Measurements from ENCODE around the gene ERI2.
A peak's percentile ranks its signal among the peaks of the same experiment; 100 is the strongest.
"Not testable (repeated sequence)": the region's sequence is repeated elsewhere in the genome, so short reads cannot be mapped to it uniquely, and the experiment has no call there.

ERI2 gene

DNA sequence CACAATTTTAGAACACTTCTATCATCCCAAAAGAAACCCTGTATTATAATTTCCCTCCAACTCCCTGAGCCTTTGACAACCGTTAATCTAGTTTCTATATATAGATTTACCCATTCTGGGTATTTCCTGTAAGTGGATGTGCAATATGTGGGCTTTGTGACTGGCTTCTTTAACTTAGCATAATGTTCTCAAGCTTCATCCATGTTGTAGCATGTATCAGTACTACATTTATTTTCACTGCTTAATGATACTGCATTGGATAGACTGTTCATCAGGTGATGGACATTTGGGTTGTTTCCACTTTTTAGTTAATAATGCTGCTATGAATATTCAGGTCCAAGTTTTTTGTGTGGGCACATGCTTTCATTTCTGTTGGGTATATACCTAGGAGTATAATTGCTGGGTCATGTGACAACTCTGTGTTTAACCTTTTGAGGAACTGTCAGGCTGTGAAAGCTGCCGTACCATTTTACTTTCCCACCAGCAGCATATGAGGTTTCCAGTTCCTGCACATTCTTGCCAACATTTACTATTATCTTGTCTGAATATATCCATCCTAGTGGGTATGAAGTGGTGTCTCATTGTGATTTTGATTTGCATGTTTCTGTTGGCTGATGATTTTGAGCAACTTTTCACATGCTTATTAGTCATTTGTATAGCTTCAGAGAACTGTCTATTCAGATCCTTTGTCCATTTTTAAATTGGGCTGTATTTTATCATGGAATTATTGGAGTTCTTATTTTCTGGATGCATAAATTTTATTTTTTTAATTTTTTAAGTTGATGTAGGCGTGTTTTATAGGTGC is 16.5 kb upstream of the ERI2 start:
- no peak overlapping the region for H3K4me3 ChIP-seq (ENCODE audit: low read length)
- peak; percentile 46 for DNase-seq (ENCODE audit: low read depth, low spot score)

DNA sequence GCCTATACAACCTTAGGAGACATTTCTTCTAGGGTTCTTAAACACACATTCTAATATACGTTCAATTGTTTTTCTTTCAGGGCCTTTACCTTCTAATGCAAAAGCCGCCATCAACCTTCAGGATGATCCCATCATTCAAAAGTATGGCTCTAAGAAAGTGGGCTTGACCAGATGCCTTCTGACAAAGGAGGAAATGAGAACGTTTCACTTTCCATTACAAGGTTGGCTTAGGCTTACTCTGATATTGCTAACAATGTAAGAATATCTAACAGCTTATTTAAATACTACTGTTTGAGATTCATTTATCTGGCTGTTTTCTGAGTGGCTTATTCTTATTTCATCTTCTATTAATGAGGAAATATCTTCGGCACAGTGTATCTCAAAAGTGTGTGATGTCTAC is 15.4 kb upstream of the ERI2 start:
- H3K4me3 ChIP-seq (ENCODE audit: low read length) = no peak overlapping the region
- DNase-seq (ENCODE audit: low read depth, low spot score) = no peak

DNA sequence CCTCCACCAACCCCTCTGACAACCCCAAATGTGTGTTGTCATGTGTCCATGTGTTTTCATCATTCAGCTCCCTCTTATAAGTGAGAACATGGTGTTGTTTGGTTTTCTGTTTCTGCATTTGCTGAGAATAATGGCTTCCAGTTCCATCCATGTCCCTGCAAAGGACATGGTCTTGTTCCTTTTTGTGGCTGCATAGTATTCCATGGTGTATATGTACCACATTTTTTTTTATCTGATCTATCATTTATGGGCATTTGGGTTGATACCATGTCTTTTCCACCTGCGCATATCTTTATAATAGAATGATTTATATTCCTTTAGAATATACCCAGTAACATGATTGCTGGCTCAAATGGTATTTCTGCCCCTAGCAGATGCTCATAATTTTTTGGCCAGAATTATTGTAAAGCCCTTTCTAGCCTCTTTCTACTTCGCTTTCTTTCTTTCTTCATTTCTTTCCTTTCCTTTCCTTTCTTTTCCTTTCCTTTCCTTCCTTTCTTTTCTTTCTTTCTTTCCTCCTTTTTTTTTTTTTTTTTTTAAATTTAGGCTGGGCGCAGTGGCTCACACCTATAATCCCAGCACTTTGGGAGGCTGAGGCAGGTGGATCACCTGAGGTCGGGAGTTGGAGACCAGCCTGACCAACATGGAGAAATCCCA is 12.8 kb upstream of the ERI2 start:
- H3K4me3 ChIP-seq (ENCODE audit: low read length) = no peak overlapping the region
- no peak for DNase-seq (ENCODE audit: low read depth, low spot score)

- H3K4me3 ChIP-seq (ENCODE audit: low read length) = peak overlapping the region; percentile 15
- peak; percentile 85 for DNase-seq (ENCODE audit: low read depth, low spot score)
These were observed 8.5 kb upstream of the ERI2 start for GRCh38 chr16:20814784-20815183.

DNA sequence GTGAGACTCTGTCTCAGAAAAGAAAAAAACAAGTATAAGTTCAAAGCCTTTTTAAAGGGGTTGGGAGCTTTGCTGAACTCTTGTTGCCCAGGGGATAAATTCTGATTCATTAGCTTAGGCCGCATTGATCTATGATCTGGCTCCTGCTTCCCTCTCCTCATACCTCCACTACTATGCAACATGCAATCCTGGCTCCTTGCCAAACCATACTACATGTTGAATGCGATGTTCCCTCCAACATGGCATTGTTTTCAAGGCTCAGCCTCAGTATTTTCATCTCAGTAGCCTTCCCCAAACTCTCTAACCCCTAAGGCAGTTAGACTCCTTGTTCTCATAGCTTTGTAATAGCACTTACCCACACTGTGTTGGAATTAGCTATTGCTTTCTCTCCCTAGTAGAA is 6.2 kb upstream of the ERI2 start:
- DNase-seq (ENCODE audit: low read depth, low spot score) = no peak
- no peak overlapping the region for H3K4me3 ChIP-seq (ENCODE audit: low read length)

DNA sequence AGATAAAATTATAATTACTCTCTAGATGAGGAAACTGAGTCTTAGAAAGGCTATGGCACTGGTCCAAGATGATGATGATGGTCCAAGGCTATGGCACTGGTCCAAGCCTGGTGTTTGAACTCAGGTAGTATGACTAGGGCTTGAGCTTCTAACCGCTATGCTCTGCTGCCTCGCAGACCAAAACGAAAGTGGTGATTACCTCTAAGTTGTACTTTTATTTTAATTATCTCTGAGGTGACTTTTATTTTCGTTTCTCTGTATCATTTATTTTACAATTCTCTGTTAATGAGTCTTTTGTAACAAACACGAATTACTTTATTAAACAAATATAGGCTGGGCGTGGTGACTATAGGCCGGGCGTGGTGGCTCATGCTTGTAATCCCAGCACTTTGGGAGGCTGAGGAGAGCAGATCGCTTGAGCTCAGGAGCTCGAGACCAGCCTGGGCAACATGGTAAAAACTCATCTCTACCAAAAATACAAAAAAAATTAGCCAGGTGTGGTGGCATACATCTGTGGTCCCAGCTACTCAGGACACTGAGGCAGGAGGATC is 5.7 kb upstream of the ERI2 start:
- DNase-seq (ENCODE audit: low read depth, low spot score) = no peak
- H3K4me3 ChIP-seq (ENCODE audit: low read length) = no peak overlapping the region

DNA sequence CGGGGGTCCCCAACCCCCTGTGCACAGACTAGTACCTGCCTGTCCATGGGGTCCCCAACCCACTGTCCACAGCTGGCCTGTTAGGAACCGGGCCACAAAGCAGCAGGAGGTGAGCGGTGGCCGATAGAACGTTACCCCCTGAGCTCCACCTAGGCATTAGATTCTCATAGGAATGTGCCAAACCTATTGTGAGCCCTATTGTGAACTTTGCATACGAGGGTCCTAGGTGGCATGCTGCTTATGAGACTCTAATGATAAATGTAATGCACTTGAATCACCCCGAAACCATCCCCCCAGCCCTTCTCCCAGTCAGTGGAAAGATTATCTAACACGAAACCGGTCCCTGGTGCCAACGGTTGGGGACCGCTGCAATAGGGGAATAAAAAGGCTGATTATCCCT is 1.6 kb upstream of the ERI2 start:
- no peak for DNase-seq (ENCODE audit: low read depth, low spot score)
- no peak overlapping the region for H3K4me3 ChIP-seq (ENCODE audit: low read length)

GRCh38 chr16:20805684-20806167 is 546 bp downstream of the ERI2 start:
- not testable (repeated sequence) for H3K4me3 ChIP-seq (ENCODE audit: low read length); DNase-seq (ENCODE audit: low read depth, low spot score)

GRCh38 chr16:20803561-20804214 is 2.6 kb downstream of the ERI2 start:
- no peak for DNase-seq (ENCODE audit: low read depth, low spot score)
- H3K4me3 ChIP-seq (ENCODE audit: low read length) = no peak overlapping the region

DNA sequence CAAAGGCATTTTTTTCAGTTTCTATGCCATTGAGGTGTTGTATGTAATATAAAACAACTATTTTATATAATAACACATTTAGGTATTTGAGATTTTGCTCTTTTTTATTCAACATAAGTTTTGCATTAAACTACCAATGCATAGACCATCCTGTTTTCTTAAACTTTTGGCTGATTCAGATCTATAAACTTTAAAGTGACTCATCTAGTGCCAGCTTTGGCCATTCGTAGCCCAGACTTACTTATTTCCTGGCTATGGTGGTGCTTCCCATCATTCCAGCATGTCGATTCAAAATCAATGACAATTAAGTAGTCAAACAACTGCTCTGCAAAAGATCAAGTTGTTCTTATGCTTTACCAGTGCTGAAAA is 3.1 kb downstream of the ERI2 start:
- no peak for DNase-seq (ENCODE audit: low read depth, low spot score)
- H3K4me3 ChIP-seq (ENCODE audit: low read length) = no peak overlapping the region

GRCh38 chr16:20801278-20801677 is 5.0 kb downstream of the ERI2 start:
- H3K4me3 ChIP-seq (ENCODE audit: low read length) = no peak overlapping the region
- no peak for DNase-seq (ENCODE audit: low read depth, low spot score)

GRCh38 chr16:20799599-20799998 is 6.7 kb downstream of the ERI2 start:
- H3K4me3 ChIP-seq (ENCODE audit: low read length) = no peak overlapping the region
- no peak for DNase-seq (ENCODE audit: low read depth, low spot score)

DNA sequence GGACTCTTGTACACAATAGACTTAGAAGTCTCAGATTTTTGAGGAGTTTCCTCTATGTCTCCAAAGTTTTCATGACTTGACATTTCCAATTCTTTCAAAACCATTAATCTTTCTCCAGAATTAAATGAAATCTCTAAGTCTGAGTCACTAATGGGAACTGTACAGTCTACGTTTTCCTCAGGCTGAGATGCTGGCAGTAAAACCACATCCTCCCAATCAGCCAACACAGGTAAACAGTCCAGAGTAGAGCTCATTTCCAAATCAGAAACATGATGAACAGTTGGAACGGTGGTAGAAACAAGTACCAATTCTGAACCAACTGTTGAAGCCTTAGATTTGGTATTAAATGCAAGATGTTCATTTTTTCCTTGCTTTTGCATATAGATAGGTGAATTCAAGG is 7.9 kb downstream of the ERI2 start:
- H3K4me3 ChIP-seq (ENCODE audit: low read length) = no peak overlapping the region
- peak; percentile 29 for DNase-seq (ENCODE audit: low read depth, low spot score)

DNA sequence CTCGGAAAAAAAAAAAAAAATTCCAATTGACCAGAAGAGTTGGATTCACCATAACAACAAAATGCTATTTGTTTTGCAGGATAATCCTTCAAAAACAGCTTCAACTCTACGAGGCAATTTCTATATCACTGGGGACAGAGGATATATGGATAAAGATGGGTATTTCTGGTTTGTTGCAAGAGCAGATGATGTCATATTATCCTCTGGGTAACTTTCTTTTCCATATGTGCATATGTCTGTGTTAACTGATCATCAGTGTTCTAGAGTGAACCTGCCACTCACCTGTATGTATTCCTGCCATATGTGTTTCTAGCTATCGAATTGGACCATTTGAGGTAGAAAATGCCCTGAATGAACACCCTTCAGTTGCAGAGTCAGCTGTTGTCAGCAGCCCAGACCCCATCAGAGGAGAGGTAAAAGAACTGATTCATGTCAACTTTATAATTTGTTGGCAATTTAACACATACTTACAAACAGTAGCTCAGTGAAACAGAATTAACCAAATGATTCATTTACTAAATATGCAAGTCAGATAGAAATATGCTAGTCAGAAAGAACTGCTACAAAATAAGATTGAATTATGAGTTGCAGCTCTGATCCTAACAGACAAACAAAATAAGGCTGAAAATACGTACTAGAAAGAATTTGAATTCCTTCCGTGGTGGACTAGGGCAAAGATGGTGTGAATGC is 14.2 kb downstream of the ERI2 start:
- no peak overlapping the region for H3K4me3 ChIP-seq (ENCODE audit: low read length)
- DNase-seq (ENCODE audit: low read depth, low spot score) = no peak

DNA sequence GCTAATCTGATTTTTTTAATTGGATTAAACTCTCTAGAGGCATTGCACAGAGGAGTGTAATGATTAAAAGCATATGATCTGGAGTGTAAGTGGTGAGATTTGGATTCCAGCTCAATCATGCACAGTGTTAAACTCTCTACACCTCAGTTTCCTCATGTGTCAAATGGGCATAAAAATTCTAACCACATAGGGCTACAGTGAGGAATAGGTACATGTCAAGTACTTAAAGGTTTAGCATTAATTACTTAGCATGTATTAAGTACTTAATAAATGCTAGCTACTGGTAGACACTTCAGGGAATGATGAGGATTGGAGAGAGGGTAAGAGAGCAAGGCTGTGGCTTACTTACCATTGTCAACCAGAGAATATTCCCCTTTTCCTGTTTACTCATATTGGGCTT is 17.1 kb downstream of the ERI2 start:
- no peak overlapping the region for H3K4me3 ChIP-seq (ENCODE audit: low read length)
- DNase-seq (ENCODE audit: low read depth, low spot score) = no peak

GRCh38 chr16:20784204-20784603 is 22.1 kb downstream of the ERI2 start:
- DNase-seq (ENCODE audit: low read depth, low spot score) = no peak

DNA sequence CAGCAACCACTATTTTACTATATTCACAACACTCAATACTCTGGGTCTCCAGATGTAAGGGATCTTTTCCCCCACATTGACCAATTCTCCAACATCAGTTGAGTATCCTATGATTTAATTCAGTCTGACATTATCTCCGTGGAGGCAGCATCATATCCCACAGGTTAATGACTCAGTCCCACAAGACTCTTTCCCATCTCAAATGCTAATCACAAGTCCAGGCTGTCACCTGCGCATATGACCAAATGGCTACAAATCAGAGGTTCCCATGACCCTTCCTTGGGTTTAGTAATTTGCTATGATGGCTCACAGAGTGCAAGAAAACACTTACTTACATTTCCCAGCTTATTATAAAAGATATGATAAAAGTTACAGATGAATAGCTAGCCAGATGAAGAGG is 23.8 kb downstream of the ERI2 start:
- DNase-seq (ENCODE audit: low read depth, low spot score) = no peak

More at GRCh38 chr16:20784204-20784603, 22.1 kb downstream of the ERI2 start:
- no peak overlapping the region for H3K4me3 ChIP-seq (ENCODE audit: low read length)

GRCh38 chr16:20781697-20782096 is 24.6 kb downstream of the ERI2 start:
- no peak for DNase-seq (ENCODE audit: low read depth, low spot score)
- no peak overlapping the region for H3K4me3 ChIP-seq (ENCODE audit: low read length)

More for the DNA sequence above, 23.8 kb downstream of the ERI2 start:
- no peak overlapping the region for H3K4me3 ChIP-seq (ENCODE audit: low read length)

DNA sequence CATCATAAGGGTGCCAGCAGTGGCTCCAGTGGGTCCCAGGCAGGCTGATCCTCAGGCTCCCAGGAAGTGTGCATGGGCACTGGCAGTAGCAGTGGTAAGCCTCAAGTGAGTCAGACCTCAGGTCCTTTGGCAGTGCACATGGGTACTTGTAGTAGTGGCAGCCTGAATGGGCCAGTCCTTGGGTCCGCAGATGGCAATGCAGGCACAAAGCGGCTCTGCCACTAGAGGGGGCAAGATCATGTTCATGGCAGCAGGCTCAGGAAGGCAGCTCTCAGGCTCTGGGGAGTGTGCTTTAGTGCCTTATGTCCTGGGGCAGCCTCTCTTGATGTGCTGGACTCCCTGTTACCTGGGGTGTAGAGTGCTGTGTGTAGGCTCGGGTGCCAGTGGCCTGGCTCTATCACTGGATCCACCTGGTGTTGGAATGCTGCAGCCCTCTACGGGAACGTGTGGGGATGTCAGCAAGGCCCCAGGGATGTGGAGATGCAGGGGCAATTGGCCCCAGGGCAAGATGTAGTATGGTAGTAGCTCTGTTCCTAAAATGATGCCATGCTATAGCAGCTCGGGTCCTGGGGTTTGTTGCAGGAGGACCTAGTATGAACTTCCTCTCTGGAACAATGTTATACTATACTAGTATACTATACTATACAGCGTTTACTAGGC is 31.4 kb downstream of the ERI2 start:
- H3K4me3 ChIP-seq (ENCODE audit: low read length) = no peak overlapping the region
- DNase-seq (ENCODE audit: low read depth, low spot score) = peak; percentile 55

All from Jurkat, Clone E6-1 (cell line).